Esophagus muscularis mucosa (tissue), 4 donors: ENCODE results near the gene FOSL2. TPM values are rescaled to one million over a fixed set of nuclear protein-coding genes. Genes with fewer than 3 reads are reported as not detected.

Experiments
- DNase-seq: peaks from one replicate; pipeline ENCODE4 v3.0.0-alpha.2; 2017; ENCODE audit errors: extremely low spot score
- H3K27ac ChIP-seq, 4 donors: fragments of 200-600 bp; sonication (generic); replicated peaks in 1 of 4; 1 replicate in 3 of 4; 2 replicates in 1 of 4; pipeline ENCODE4 v1.5.1; 2016 to 2019; ENCODE audit warnings: mild to moderate bottlenecking in 1 of 4
- H3K27me3 ChIP-seq, 4 donors: fragments of 200-600 bp; sonication (generic); one replicate each; pipeline versions ENCODE4 v1.5.1 to v1.6.0; 2016 to 2019
- H3K36me3 ChIP-seq, 4 donors: fragments of 200-600 bp; sonication (generic); one replicate each; pipeline ENCODE4 v1.5.1; 2016 to 2019
- H3K4me1 ChIP-seq, 4 donors: fragments of 200-600 bp; sonication (generic); one replicate each; pipeline ENCODE4 v1.5.1; 2016 to 2019
- H3K4me3 ChIP-seq, 4 donors: fragments of 200-600 bp; sonication (generic); 1 replicate in 2 of 4; 2 replicates in 2 of 4; pipeline ENCODE4 v1.5.1; 2016 to 2019; ENCODE audit warnings: mild to moderate bottlenecking in 4 of 4, moderate library complexity in 1 of 4
- H3K9me3 ChIP-seq, 4 donors: fragments of 200-600 bp; sonication (generic); 1 replicate in 3 of 4; 2 replicates in 1 of 4; pipeline ENCODE4 v1.5.1; 2016 to 2019
- CTCF ChIP-seq, 3 experiments: fragments of 200-600 bp in 2 of 3; fragments of 450-650 bp in 1 of 3; sonication (generic) in 2 of 3; IDR thresholded peaks; one replicate each; pipeline ENCODE4 v1.5.1; 2017 to 2019; ENCODE audit warnings: antibody characterized with exemption in 3 of 3, mild to moderate bottlenecking in 2 of 3, moderate library complexity in 1 of 3
- EP300 ChIP-seq: sonication (generic); formaldehyde crosslinking; IDR thresholded peaks from one replicate; pipeline ENCODE4 v1.6.1; 2017; ENCODE audit warnings: antibody characterized with exemption
- POLR2A ChIP-seq: fragments of 450-650 bp; IDR thresholded peaks from one replicate; pipeline ENCODE4 v1.6.1; 2017; ENCODE audit warnings: antibody characterized with exemption, moderate library complexity, mild to moderate bottlenecking, low read depth
- POLR2AphosphoS5 ChIP-seq, 2 donors: sonication (generic); formaldehyde crosslinking; IDR thresholded peaks; one replicate each; pipeline ENCODE4 v1.6.1; 2017; ENCODE audit warnings: antibody characterized with exemption in 2 of 2
- WGBS: methylation state at CpG from one replicate; pipeline ENCODE4 v1.1.5; 2018; 5-methylcytosine and 5-hydroxymethylcytosine counted together
- intact Hi-C: fragments of 100-400 bp; cut with DNase I; formaldehyde crosslinking; loops from one replicate; pipeline ENCODE4 v1.15.1; 2023
- total RNA-seq, 4 donors: library from RNA; depleted of rRNA; stranded (reverse); fragments of >200 nt; gene quantifications; one replicate each; pipeline versions ENCODE4 v1.1.0 to v1.2.1, GENCODE V29; 2016

Gene FOSL2
- total RNA-seq, 4 donors from 2014 or later = 68.9 to 332 (median 176) TPM

DNA sequence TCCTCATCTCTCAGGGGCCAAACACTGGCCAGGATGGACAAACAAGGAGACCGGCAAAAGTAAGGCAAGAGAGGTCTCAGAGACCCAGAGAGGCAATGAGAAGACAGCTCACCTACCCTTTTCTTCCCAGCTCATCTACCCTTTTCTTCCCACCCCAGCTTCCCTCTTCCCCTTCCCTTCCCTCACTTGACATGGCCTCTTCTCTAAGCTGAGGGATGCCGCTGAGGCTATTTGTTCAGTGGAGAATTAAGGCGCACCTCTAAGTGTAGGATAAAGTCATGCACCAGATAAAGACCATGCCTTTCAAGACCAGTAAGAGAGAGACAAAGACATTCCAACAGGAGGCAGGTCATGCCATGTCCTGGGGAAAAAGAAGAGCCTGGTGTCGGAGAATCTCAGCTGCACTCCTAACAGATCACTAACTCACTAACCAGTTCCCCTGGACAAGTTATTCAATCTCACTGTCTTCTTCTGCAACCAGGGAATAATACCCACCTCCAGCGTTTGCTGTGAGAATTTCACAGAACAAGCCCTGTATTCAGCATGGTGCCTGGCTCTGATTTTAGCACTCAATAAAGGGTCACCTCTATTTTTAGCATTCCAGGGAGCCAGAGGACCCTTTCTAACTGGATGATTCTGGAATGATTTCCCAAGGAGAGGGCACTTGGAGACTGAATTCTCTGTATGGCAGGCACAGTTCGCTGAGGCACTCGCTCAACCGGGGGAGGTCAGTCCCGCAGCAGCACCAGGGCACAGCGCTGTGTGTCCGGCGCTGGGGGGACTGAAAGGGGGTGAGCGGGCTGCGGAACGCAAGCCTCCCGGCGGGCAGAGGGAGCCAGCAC lies 3.0 kb upstream of the FOSL2 start:
- peak overlapping the region; percentile 86 to 98 (median 93) for H3K4me3 ChIP-seq
- no peaks in the 10 kb centered on the region for H3K9me3 ChIP-seq
- DNase-seq = no peak
- peaks cover 0 to 9% (median 0%) of the 10 kb centered on the region in 4 donors for H3K36me3 ChIP-seq
- TF ChIP-seq CTCF (IDR thresholded peaks at IDR 0.05) (no peak), POLR2AphosphoS5 (IDR thresholded peaks at IDR 0.05) (no peak), POLR2A (peak; percentile 25)
- H3K27me3 ChIP-seq = no peaks in the 10 kb centered on the region
- WGBS = 68% methylated on average over 6 of the region's 17 CpGs
- H3K27ac ChIP-seq = peak overlapping the region; percentile 99 to 100 (median 100)
- peaks cover 11 to 17% (median 14%) of the 10 kb centered on the region in 4 donors for H3K4me1 ChIP-seq
- intact Hi-C loops = loop anchor here (2.0 to 10.0 kb wide), 3 partner anchors 112 to 683 kb away; partner anchors contain the start of gene MRPL33

DNA sequence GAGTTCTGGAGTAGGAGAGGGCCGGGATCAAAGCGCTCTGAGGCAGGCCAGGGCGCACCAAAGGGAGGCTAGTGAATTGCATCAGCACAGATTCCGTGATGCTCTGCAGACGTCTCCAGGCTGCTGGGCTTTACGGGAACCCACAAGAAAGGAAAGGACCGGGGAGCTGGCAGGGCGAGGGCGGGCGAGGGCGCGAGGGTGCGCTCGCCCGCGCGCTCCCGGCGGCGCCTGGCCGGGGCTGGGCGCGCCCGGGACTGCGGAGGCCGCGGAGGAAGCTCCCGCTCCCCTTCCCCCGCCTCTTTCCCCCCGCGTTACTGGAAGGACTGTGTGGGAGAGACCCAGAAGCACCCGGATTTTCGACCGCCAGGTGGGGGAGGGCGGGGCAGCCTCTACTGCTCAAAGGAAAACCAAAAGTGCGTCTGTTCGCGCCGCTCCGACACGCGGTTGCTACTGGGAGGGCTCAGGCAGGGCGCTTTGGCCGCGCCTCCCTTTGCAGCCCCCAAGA lies 2.4 kb upstream of the FOSL2 start:
- H3K27me3 ChIP-seq = no peaks in the 10 kb centered on the region
- H3K4me1 ChIP-seq = peaks cover 11 to 17% (median 14%) of the 10 kb centered on the region in 4 donors
- 0% methylated on average over 42 of the region's 45 CpGs for WGBS
- DNase-seq = peak; percentile 98
- H3K4me3 ChIP-seq = peak overlapping the region; percentile 86 to 98 (median 93)
- H3K36me3 ChIP-seq = peaks cover 0 to 12% (median 0%) of the 10 kb centered on the region in 4 donors
- H3K27ac ChIP-seq = peak overlapping the region; percentile 99 to 100 (median 100)
- peak in 1 of 2 donors; percentile 78 for TF ChIP-seq POLR2AphosphoS5 (IDR thresholded peaks at IDR 0.05)
- peak in 2 of 3 experiments; percentile 17 to 18 for TF ChIP-seq CTCF (IDR thresholded peaks at IDR 0.05)
- peak; percentile 14 for TF ChIP-seq POLR2A
- peak; percentile 81 for TF ChIP-seq EP300
- intact Hi-C loops = loop anchor here (2.0 to 10.0 kb wide), 2 partner anchors 615 to 683 kb away; partner anchors contain the start of gene MRPL33
- H3K9me3 ChIP-seq = no peaks in the 10 kb centered on the region

DNA sequence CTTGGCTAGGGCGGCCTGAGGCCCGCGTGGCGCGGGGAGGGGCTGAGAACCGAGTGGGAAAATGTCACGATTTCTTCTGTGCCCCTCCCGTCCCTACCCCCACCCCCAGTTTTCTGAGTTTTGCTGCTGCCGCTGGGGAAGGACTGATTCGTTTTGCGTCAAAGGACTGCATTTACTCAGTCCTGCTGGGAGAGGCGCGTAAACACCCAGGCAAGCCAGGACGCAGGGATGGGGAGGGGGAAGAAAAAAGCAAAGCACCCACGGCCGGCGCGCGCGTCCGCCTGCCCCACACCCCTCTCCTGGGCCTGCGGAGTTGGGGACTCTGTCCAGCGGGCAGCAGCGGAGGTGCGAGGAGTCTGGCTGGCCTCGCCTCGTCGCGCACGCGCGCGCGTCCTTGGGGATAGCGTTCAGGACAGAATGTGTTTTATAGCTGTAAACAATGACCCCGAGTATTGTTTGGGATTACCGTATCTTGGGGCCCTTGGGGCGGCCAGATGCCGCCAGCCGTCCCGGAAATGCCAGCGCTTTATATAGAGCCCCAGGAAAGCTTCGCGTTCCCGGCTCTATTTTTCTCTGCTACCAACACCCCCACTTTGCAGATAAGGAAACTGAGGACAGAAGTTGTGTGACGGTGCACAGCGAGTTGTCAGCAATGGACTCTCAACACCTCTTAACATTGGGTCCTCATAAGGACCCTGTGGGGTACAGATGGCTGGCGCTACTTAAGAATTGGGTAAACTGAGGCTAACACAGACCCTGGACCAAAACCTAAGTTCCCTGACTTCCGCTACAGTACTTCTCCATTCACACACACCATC lies 1.7 kb upstream of the FOSL2 start:
- Histone ChIP-seq H3K9me3 (no peaks in the 10 kb centered on the region), H3K27me3 (no peaks in the 10 kb centered on the region), H3K27ac (peak overlapping the region; percentile 99 to 100 (median 100)), H3K36me3 (peaks cover 0 to 12% (median 0%) of the 10 kb centered on the region in 4 donors), H3K4me3 (peak overlapping the region; percentile 86 to 98 (median 93)), H3K4me1 (peaks cover 11 to 21% (median 14%) of the 10 kb centered on the region in 4 donors)
- DNase-seq = peak; percentile 98
- WGBS = under 1% methylated on average over 33 of the region's 49 CpGs
- intact Hi-C loops = loop anchor here (2.0 to 10.0 kb wide), 2 partner anchors 616 to 684 kb away; partner anchors contain the start of gene MRPL33
- TF ChIP-seq POLR2A (no peak), CTCF (IDR thresholded peaks at IDR 0.05) (no peak), POLR2AphosphoS5 (IDR thresholded peaks at IDR 0.05) (peak in 1 of 2 donors; percentile 77), EP300 (peak; percentile 74)

DNA sequence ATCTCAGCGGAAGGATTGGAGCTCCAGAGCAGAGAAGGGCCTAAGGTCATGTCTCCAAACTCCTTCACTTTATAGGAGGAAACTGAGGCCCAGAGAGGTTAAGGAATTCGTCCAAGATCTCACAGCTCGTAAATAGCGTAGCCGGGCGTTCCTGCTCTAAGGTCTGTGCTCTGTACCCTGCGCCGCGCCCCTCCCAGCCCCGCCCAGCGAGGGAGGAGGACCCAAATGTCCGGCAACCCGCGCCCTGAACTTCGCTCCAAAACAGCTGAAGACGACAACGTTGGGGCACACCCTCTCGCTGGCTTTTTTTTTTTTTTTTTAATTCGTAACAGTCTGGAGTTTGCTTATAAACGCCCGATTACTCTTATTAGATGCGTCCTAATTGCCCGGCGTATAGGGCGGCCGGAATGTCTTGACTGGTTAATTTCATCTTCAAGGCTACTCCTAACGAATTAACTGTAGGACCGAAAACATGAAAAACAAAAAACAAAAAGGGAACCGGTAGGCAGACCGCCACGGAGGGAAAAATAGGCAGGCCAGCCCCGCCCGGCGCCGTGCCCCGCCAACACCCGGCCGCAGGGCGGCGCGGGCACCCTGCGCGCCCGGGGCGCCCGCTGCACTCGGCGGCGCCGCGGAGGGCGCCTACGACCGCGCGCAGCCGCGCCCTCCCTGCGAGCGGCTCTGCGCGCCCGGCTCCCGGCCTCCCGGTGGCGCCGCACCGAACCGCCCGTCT lies 928 bp upstream of the FOSL2 start:
- no peaks in the 10 kb centered on the region for H3K27me3 ChIP-seq
- H3K27ac ChIP-seq = peak overlapping the region; percentile 99 to 100 (median 100)
- DNase-seq = peak; percentile 99
- under 1% methylated on average over 48 of the region's 70 CpGs for WGBS
- peaks cover 11 to 26% (median 17%) of the 10 kb centered on the region in 4 donors for H3K4me1 ChIP-seq
- no peaks in the 10 kb centered on the region for H3K9me3 ChIP-seq
- peaks cover 0 to 12% (median 0%) of the 10 kb centered on the region in 4 donors for H3K36me3 ChIP-seq
- TF ChIP-seq CTCF (IDR thresholded peaks at IDR 0.05) (peak in 1 of 3 experiments; percentile 25), POLR2A (peak; percentile 47), POLR2AphosphoS5 (IDR thresholded peaks at IDR 0.05) (peak in 1 of 2 donors; percentile 90), EP300 (peak; percentile 52)
- H3K4me3 ChIP-seq = peak overlapping the region; percentile 86 to 98 (median 93)
- intact Hi-C loops = loop anchor here (2.0 to 10.0 kb wide), 2 partner anchors 617 to 685 kb away; partner anchors contain the start of gene MRPL33
